OCI-LY3 (cell line): ENCODE measurements around the gene TTC32.

ENCODE experiments used
- EZH2phosphoT487 ChIP-seq: fragments of 200-600 bp; shearing (Covaris generic); IDR thresholded peaks from 2 replicates; pipeline ENCODE4 v1.6.1; 2018; ENCODE audit warnings: antibody characterized with exemption, mixed run types, low read depth
- TF ChIP-seq, protein P1 (sequence below): fragments of 200-600, 300-600 bp; sonication (generic); IDR thresholded peaks from 2 replicates; pipeline ENCODE4 v1.5.1; 2014; ENCODE audit warnings: antibody characterized with exemption, low read length, low read depth

GRCh38 chr2:19933351-19933981 lies 31.7 kb upstream of the TTC32 start:
- TF ChIP-seq, protein P1, sequence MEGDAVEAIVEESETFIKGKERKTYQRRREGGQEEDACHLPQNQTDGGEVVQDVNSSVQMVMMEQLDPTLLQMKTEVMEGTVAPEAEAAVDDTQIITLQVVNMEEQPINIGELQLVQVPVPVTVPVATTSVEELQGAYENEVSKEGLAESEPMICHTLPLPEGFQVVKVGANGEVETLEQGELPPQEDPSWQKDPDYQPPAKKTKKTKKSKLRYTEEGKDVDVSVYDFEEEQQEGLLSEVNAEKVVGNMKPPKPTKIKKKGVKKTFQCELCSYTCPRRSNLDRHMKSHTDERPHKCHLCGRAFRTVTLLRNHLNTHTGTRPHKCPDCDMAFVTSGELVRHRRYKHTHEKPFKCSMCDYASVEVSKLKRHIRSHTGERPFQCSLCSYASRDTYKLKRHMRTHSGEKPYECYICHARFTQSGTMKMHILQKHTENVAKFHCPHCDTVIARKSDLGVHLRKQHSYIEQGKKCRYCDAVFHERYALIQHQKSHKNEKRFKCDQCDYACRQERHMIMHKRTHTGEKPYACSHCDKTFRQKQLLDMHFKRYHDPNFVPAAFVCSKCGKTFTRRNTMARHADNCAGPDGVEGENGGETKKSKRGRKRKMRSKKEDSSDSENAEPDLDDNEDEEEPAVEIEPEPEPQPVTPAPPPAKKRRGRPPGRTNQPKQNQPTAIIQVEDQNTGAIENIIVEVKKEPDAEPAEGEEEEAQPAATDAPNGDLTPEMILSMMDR, result no peak
- TF ChIP-seq EZH2phosphoT487, result no peak
